ENCODE measurements around the gene PGF. TPM values are rescaled to one million over a fixed set of nuclear protein-coding genes. Genes with fewer than 3 reads are reported as not detected.
A peak's percentile ranks its signal among the peaks of the same experiment; 100 is the strongest.

PGF gene
- total RNA-seq, 2 experiments from 2014 or later, result 0.21 TPM; not detected in 1

DNA sequence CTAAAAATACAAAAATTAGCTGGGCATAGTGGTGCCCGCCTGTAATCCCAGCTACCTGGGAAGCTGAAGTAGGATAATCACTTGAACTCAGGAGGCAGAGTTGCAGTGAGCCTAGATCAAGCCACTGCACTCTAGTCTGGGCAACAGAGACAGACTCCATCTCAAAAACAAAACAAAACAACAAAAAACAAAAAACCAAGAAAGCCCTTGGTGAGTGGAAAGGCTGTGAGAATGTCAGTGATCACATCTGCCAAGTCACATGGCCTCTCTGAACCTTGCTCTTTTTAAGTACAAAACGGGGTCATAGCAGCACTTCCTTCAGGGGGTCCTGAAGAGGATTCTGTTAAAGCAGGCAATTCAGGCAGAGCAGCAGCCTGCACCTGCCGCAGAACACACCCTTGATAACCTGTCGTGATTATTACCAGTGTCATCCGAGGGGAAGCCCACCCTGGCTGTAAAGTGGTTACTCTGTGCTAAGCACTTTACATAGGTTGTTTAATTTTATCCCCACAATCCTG lies 41.9 kb downstream of the PGF start:
- no peaks in the 10 kb centered on the region for H3K4me1 Mint-ChIP-seq
- H3K9me3 Mint-ChIP-seq, result no peaks in the 10 kb centered on the region
- H3K4me3 Mint-ChIP-seq, result no peak overlapping the region
- H3K36me3 Mint-ChIP-seq, result no peaks in the 10 kb centered on the region
- H3K27me3 Mint-ChIP-seq, result no peaks in the 10 kb centered on the region
- no peak overlapping the region for H3K27ac Mint-ChIP-seq
- no peak for DNase-seq

DNA sequence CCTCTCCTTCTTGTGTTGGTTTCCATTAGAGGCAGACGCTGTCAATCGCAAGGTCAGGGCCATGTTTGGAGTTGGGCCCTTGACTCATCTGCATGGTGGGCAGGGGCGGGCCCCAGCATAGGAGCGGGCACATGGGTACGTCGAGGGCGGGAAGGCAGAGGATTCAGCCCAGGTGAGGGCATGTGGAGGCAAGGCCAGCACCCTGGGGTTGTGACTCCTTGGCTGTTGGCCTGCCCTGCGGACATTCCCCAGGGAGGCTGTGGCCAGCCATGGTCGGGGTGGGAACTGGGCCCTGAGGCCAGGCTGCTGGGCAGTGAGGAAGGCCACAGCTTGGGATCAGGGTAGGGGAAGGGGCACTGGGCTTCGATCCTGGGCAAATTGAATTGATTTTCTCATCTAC lies 42.6 kb downstream of the PGF start:
- Mint-ChIP-seq H3K27me3 (no peaks in the 10 kb centered on the region), H3K27ac (no peak overlapping the region), H3K4me3 (no peak overlapping the region), H3K9me3 (no peaks in the 10 kb centered on the region), H3K4me1 (no peaks in the 10 kb centered on the region), H3K36me3 (no peaks in the 10 kb centered on the region)
- no peak for DNase-seq

DNA sequence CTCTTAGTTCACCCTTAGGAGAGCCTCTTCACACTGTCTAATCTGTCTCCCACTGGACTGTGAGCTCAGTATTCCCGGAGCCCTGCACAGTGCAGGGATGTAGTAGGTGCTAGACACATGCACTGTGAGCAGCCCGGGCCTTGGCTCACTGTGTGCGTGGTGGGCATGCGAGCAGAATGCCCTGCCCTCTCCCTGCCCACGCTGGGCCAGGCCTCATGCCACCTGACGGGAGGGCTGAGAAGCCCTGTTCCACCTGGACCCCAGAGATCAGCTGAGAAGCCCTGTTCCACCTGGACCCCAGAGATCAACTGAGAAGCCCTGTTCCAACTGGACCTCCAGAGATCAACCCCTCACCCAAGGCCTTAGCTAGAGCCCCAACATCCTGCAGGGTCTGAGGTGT lies 43.3 kb downstream of the PGF start:
- no peak for DNase-seq
- Mint-ChIP-seq H3K9me3 (no peaks in the 10 kb centered on the region), H3K36me3 (no peaks in the 10 kb centered on the region), H3K27ac (no peak overlapping the region), H3K27me3 (no peaks in the 10 kb centered on the region), H3K4me3 (no peak overlapping the region), H3K4me1 (no peaks in the 10 kb centered on the region)

DNA sequence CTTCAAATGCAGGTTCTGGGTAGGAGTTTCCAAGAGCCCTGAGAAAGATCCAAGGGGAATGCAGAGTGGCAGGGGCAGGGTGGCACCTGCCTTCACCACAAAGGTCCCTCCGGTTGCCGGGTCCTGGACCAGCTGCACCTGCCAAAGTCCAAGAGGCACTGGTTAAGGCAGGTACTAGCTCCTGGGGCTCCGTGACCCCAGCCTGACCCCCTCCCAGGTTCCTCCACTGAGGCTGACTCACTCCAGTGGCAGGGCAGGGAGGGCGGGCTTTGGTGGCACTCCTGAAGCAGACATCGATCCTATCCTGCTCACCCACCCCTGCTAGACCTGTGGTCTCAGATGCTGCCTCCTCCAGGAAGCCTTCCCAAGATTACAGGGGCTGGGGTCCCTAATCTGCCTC lies 43.7 kb downstream of the PGF start:
- Mint-ChIP-seq H3K4me1 (no peaks in the 10 kb centered on the region), H3K9me3 (no peaks in the 10 kb centered on the region), H3K27me3 (no peaks in the 10 kb centered on the region), H3K36me3 (no peaks in the 10 kb centered on the region), H3K27ac (no peak overlapping the region), H3K4me3 (no peak overlapping the region)
- no peak for DNase-seq

DNA sequence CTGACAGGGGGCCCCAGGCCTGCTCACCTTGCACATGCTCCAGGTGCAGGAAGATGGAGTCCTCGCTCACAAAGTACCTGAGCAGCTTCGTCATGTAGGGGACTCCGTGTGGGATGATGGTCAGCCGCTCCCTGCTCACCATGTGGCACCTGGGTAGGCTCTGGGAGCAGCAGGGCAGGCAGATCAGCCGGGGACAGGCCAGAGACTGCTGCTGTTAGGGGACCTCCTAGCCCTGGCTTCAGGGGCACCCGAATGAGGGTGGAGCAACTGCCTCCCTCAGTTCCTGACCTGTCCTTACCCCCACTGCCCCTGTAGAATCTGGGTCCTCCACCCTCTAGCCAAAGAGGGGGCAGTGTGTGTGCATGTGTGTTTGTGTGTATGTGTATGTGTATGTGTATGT lies 44.2 kb downstream of the PGF start:
- DNase-seq, result no peak
- H3K27ac Mint-ChIP-seq, result no peak overlapping the region
- no peaks in the 10 kb centered on the region for H3K27me3 Mint-ChIP-seq
- no peaks in the 10 kb centered on the region for H3K9me3 Mint-ChIP-seq
- no peak overlapping the region for H3K4me3 Mint-ChIP-seq
- H3K4me1 Mint-ChIP-seq, result peaks cover 2% of the 10 kb centered on the region
- no peaks in the 10 kb centered on the region for H3K36me3 Mint-ChIP-seq

DNA sequence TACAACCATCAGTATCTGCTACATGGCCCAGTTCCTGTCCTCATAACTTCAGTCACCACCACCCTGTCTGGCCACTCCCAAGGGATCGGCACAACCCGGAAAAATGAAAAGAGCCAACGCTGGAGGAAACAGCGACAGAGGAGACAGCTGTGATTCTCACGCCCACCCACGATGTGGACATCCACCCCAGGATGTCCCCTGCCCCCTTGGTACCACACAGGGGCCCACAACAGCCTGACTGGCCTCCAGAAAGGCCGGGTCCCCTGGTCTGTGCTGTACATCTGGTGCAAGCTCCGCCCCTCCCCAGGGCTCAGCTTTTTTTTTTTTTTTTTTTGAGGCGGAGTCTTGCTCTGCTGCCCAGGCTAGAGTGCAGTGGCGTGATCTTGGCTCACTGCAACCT lies 44.8 kb downstream of the PGF start:
- Mint-ChIP-seq H3K9me3 (no peaks in the 10 kb centered on the region), H3K36me3 (peaks cover 3% of the 10 kb centered on the region), H3K27me3 (no peaks in the 10 kb centered on the region), H3K4me1 (peaks cover 2% of the 10 kb centered on the region), H3K27ac (no peak overlapping the region), H3K4me3 (no peak overlapping the region)
- DNase-seq, result no peak

DNA sequence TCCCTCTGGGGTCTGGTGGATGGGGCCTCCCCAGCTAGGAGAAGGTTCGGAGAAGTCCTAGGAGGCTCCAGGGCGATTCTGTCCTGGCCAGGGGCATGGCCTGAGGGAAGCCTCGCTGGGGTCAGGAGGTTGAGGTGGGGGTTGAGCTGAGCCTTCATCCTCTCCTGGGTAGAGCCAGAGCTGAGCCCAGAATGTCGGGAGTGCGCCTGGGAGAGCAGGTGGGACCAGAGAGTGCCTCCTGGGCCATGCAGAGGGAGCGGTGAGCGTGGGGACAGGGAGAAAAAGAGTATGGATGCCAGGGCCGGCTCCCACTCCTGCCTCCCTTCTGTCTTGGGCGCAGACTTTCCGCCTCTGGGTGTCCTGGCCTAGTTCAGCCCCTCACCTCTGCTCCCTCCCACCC lies 45.5 kb downstream of the PGF start:
- Mint-ChIP-seq H3K36me3 (peaks cover 3% of the 10 kb centered on the region), H3K4me1 (peaks cover 2% of the 10 kb centered on the region), H3K4me3 (no peak overlapping the region), H3K9me3 (no peaks in the 10 kb centered on the region), H3K27me3 (no peaks in the 10 kb centered on the region), H3K27ac (no peak overlapping the region)
- no peak for DNase-seq

DNA sequence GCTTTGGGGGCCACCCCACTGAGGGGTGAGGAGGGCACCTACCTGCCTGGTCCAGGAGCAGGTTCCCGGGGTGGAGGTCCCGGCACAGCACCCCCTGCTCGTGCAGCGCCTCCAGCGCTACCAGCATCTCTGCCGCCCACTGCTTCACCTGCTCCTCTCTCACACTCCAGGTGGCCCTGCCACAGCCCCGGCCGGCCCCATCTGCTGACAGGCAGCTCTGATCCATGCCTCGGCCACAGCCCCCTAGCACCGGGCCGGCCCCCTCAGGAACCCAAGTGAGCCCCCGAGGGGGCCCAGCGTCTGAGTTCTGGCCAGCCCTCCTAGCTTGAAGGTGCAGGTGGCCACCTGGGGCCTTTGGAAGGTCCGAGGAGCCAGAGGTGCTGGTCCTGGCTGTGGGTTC lies 45.9 kb downstream of the PGF start:
- Mint-ChIP-seq H3K27me3 (no peaks in the 10 kb centered on the region), H3K4me1 (peaks cover 4% of the 10 kb centered on the region), H3K36me3 (peaks cover 3% of the 10 kb centered on the region), H3K4me3 (no peak overlapping the region), H3K9me3 (no peaks in the 10 kb centered on the region), H3K27ac (no peak overlapping the region)
- no peak for DNase-seq

DNA sequence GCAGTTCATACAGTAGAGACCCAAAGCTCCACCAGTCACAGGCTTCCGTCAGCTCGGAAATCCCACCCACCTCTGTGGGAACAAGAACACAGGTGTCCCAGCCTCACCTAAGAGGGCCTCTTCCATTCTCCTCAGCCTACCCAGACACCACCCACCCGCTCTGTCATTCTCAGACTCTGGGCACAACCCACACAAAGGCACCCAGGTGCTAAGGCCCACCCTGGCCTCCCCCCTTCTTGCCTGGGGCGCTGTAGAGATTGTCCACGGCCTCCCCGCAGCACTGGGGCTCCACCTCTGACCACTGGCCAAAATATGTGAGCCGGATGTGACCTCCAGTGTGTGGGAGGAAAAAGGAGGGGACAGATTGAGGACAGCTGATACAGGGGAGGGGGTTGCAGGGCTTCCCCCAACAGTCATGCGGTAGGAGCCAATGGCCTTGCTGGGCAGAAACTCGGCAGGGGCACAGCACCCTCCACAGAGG lies 46.5 kb downstream of the PGF start:
- no peaks in the 10 kb centered on the region for H3K9me3 Mint-ChIP-seq
- H3K27ac Mint-ChIP-seq, result no peak overlapping the region
- no peak for DNase-seq
- H3K4me1 Mint-ChIP-seq, result peaks cover 4% of the 10 kb centered on the region
- H3K27me3 Mint-ChIP-seq, result no peaks in the 10 kb centered on the region
- no peak overlapping the region for H3K4me3 Mint-ChIP-seq
- H3K36me3 Mint-ChIP-seq, result peaks cover 3% of the 10 kb centered on the region

DNA sequence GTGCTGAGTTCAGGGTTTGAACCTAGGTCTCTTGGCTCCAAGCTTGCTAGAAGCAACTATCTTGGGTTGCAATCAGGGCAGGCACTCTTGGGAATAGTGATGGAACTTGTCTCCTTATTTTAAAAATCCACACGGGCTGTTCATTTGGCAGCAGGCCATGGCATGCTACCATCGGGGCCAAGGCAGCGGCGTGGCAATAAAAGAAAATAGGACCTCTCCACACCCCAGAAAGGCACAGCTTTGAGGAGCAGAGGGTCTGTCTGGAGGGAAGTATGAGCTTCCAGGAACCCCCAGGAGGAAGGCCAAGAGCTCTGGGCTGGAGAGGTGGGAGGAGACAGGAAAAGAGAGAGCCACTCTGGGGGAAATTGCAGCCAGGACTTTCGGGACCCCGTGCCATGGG lies 47.7 kb downstream of the PGF start:
- DNase-seq, result no peak
- Mint-ChIP-seq H3K4me3 (no peak overlapping the region), H3K9me3 (no peaks in the 10 kb centered on the region), H3K27ac (no peak overlapping the region), H3K27me3 (no peaks in the 10 kb centered on the region), H3K4me1 (peaks cover 4% of the 10 kb centered on the region), H3K36me3 (peaks cover 3% of the 10 kb centered on the region)

DNA sequence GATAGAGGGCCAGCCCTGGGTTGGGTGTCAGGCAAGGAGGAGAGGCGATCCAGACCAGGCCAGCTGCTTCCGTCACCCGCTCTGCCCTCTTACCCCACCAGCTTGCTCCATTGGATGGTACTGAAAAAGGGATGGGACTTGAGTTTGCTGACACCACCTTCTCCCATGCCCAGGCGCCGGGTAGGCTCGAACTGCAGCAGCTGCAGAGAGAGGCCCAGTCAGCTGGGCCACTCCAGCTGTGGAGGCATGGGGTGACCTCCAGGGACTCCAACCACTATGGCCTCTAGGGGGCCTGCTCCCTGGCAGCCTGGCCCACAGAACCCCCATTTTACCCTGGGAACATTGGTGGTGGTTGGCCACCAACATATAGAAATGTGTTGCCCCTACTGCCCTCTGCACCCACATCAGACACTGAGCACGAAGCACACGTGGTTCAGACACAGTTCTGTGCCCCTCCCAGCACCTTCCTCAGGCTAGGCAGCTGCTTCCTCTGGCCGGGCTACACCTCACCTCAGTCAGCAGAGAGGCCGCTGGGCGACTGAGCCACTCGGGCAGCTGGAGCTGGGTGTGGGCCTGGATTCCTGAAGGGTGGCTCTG lies 48.4 kb downstream of the PGF start:
- H3K27ac Mint-ChIP-seq, result no peak overlapping the region
- no peaks in the 10 kb centered on the region for H3K9me3 Mint-ChIP-seq
- H3K4me3 Mint-ChIP-seq, result no peak overlapping the region
- peaks cover 3% of the 10 kb centered on the region for H3K36me3 Mint-ChIP-seq
- peaks cover 4% of the 10 kb centered on the region for H3K4me1 Mint-ChIP-seq
- DNase-seq, result no peak
- H3K27me3 Mint-ChIP-seq, result no peaks in the 10 kb centered on the region

DNA sequence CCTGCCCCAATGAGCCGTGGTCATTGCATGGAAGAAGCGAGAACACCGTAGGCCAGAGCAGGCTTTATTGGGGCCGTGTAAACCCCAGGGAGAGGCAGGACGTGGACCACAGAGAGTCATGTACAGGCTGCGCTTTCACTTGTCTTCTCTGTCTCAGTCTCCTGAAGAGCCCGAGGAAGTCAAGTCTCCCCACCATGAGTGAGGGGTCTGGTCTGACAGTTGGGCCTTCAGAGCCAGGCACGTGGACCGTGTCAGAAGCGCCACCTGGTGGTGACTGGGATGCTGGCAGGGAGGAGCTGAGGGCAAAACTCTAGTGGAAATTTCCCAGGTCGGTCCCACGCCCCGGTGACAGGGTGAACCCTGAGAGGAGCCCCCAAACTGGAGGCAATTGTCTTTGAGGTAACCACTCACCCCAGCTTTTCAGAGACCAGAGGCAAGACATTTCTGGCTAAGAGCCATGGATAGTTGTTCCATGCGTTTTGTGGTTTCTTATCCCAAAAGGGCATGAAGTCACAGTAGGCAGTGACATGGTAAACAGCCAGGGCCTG lies 49.7 kb downstream of the PGF start:
- Mint-ChIP-seq H3K9me3 (no peaks in the 10 kb centered on the region), H3K27me3 (no peaks in the 10 kb centered on the region), H3K4me1 (peaks cover 4% of the 10 kb centered on the region), H3K27ac (peak overlapping the region; percentile 54), H3K36me3 (peaks cover 5% of the 10 kb centered on the region), H3K4me3 (no peak overlapping the region)
- peak; percentile 73 for DNase-seq

DNA sequence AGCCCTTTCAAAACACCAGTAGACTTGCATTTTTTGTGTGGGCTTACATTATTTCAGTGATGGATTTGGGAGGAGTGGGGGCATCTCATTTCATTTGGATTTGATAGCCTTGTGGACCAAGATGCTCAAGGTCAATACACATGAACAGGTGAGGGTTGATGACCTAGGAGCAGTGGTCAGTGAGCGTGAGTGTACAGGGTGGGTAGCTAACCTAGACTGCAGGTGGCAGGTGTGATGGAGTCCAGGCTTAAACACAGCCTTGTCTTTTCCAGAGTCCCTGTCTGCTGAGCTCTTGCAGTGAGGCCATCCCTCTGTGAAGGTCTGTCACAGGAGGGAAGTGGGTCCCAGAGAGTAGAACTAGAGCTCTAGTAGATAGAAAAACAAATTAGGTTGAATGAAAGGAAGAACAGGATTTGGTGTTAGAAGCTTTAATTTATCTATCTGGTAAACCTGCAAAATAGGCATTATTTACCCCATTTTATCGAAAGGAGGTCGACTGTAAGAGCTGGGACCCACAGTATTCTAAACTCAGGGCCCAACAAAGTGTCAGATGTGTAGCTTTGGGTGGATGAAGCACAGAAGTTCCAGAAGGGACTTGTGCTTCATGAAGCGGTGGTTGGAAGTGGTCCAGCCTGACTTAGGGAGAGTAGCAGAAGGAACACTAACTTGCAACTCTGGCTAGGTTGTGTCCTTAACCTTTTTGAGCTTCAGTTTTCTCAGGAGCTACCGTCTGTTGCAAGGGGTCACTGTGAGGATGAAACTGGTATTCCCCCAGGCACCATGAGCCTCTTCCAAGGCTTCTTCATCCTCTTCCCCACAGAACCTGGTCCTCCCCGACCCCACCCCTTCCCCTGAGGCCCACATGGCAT lies 50.5 kb downstream of the PGF start:
- H3K4me3 Mint-ChIP-seq, result no peak overlapping the region
- H3K4me1 Mint-ChIP-seq, result peaks cover 4% of the 10 kb centered on the region
- DNase-seq, result no peak
- no peaks in the 10 kb centered on the region for H3K9me3 Mint-ChIP-seq
- H3K27me3 Mint-ChIP-seq, result no peaks in the 10 kb centered on the region
- H3K36me3 Mint-ChIP-seq, result peaks cover 5% of the 10 kb centered on the region
- peak overlapping the region; percentile 50 for H3K27ac Mint-ChIP-seq

DNA sequence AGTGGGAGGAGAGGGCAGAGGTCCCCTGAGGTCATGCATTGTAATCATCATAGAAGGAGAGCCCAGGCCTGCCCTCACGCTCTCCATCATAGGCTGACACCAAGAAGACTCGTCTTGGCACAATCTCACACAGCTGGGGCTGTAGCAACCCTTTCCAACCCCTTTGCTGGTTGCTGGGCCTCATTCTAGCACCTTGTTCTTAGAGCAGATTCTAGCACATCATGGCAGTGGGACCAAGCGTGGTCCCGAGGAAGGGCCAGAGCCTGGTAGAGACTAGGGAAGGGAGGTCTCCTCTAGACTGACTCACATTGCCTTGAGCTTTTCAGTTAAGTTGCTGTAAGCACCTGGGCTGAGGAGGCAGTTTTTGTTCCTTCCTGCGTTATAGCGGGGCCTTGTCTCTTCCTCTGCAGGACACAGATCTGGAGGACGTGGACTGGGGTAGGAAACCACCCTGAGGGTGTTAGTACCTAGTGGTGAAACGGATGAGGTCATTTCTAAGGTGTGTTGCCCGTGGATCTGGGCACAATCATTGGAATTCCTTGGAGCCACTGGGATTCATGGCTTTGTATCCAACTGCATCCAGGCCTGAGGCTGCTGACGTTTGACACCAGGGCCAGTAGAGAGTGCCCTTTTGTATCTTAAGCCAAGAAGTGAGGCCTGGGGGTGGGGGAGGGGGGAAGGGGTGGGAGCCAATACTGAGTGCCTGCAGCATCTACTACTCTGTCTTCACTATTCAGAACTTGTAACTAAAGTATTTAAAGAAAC lies 52.3 kb downstream of the PGF start:
- Mint-ChIP-seq H3K36me3 (peaks cover 11% of the 10 kb centered on the region), H3K9me3 (no peaks in the 10 kb centered on the region), H3K4me3 (no peak overlapping the region), H3K27ac (peak overlapping the region; percentile 18), H3K4me1 (peaks cover 4% of the 10 kb centered on the region), H3K27me3 (no peaks in the 10 kb centered on the region)
- DNase-seq, result no peak

DNA sequence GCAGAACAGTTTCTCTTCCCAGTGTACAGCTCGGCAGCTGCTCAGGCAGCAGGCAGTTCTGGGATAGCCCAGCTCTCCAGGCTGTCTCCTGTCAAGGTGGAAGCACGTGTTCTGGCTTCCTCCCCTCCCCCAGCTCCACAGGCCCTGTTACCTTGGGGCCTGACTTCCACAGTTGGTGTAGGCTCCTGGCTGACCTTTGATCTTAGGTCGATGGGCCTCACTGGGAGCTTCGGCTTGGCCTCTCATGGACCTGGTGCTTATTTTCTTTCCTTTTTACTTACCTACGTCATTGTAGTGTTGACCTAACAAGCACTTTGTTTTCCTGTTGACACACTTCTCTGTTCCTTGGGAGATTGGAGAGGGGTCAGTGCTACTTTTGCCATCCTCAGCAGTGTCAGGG lies 56.7 kb downstream of the PGF start:
- DNase-seq, result no peak
- peaks cover 2% of the 10 kb centered on the region for H3K4me1 Mint-ChIP-seq
- H3K36me3 Mint-ChIP-seq, result peaks cover 24% of the 10 kb centered on the region
- no peak overlapping the region for H3K4me3 Mint-ChIP-seq
- H3K9me3 Mint-ChIP-seq, result no peaks in the 10 kb centered on the region
- H3K27me3 Mint-ChIP-seq, result no peaks in the 10 kb centered on the region
- peak overlapping the region; percentile 44 for H3K27ac Mint-ChIP-seq
